HCT116 (cell line): ENCODE measurements around the gene HMSD. TPM values are rescaled to one million over a fixed set of nuclear protein-coding genes. Genes with fewer than 3 reads are reported as not detected.

ENCODE experiments used
- ATAC-seq: fragments of 200-7000 bp; cut with Tn5 transposase; 2 replicates; pipeline ENCODE4 v1.9.1; 2020; ENCODE audit warnings: mild to moderate bottlenecking, moderate library complexity
- Bru-seq: library from RNA; stranded (reverse); fragments of 400-500 nt; gene quantifications from one replicate; lab custom pipeline; 2021; lab: Mats Ljungman, UMichigan
- BruChase-seq, 2 experiments: library from RNA; stranded (reverse); fragments of 400-500 nt; gene quantifications; one replicate each; lab custom pipeline; 2021; lab: Mats Ljungman, UMichigan
- BruUV-seq: library from RNA; stranded (reverse); fragments of 400-500 nt; replicated peaks from 2 replicates; lab custom pipeline; 2021; lab: Mats Ljungman, UMichigan
- CTCF ChIA-PET: fragments of 300-600 bp; sonication (Branson Sonifier 250); formaldehyde crosslinking; loops from one replicate; lab custom pipeline; 2021; ENCODE audit warnings: antibody characterized with exemption; lab: Charles Lee
- POLR2A ChIA-PET: fragments of 300-600, 350-600 bp; sonication (Branson Sonifier 250); formaldehyde crosslinking; loops from one replicate; lab custom pipeline; 2021; ENCODE audit warnings: antibody characterized with exemption; lab: Charles Lee
- RAD21 ChIA-PET, 2 experiments: fragments of 300-600 bp; sonication (Branson Sonifier 250); formaldehyde crosslinking; loops; one replicate each; lab custom pipeline; 2023; ENCODE audit warnings: low total read pairs in 2 of 2; ENCODE audit not compliant: uncharacterized antibody in 2 of 2, unreplicated experiment in 2 of 2, low non-redundant PET in 1 of 2; lab: Charles Lee
- DNase-seq: peaks from one replicate; pipeline ENCODE4 v3.0.0-alpha.2; 2010; ENCODE audit warnings: low read depth, low spot score
- H2AFZ ChIP-seq: fragments of 200-600 bp; shearing (Covaris generic), sonication (generic); 2 replicates; pipeline ENCODE4 v1.6.1; 2017; ENCODE audit warnings: low read depth, mixed run types, mixed read lengths, antibody characterized with exemption, low read length; ENCODE audit not compliant: poor library complexity, severe bottlenecking
- H3K27ac ChIP-seq: 2 replicates; pipeline ENCODE4 v1.5.1; 2012; ENCODE audit warnings: low read depth, low read length
- H3K27me3 ChIP-seq: fragments of 200-600 bp; sonication (generic); 2 replicates; pipeline ENCODE4 v1.6.1; 2016; ENCODE audit warnings: mixed run types, low read length, mixed read lengths; ENCODE audit not compliant: insufficient read depth
- H3K36me3 ChIP-seq, 2 experiments: fragments of 200-500 bp in 1 of 2; fragments of 200-600 bp in 1 of 2; sonication (Bioruptor generic) in 1 of 2; sonication (generic) in 1 of 2; 2 replicates each; pipeline versions ENCODE4 v1.5.1 to v1.6.1; 2014 to 2016; ENCODE audit warnings: low read length in 2 of 2, inconsistent platforms in 1 of 2, mixed read lengths in 1 of 2, mixed run types in 1 of 2; ENCODE audit not compliant: insufficient read depth in 2 of 2, control insufficient read depth in 1 of 2
- H3K4me1 ChIP-seq, 2 experiments: fragments of 200-600 bp in 1 of 2; sonication (generic) in 1 of 2; 2 replicates each; pipeline versions ENCODE4 v1.5.1 to v1.6.1; 2012 to 2017; ENCODE audit warnings: low read length in 2 of 2, inconsistent platforms in 1 of 2, mild to moderate bottlenecking in 1 of 2, mixed read lengths in 1 of 2, mixed run types in 1 of 2, moderate library complexity in 1 of 2; ENCODE audit not compliant: insufficient read depth in 2 of 2, control insufficient read depth in 1 of 2
- H3K4me2 ChIP-seq: fragments of 200-600 bp; sonication (generic); 2 replicates; pipeline ENCODE4 v1.6.1; 2017; ENCODE audit warnings: mixed run types, low read length, mixed read lengths
- H3K4me3 ChIP-seq, 2 experiments: fragments of 200-600 bp in 1 of 2; sonication (generic) in 1 of 2; replicated peaks in 1 of 2; 2 replicates each; pipeline ENCODE4 v1.5.1; 2011 to 2016; ENCODE audit warnings: low read length in 2 of 2, control low read depth in 1 of 2, low read depth in 1 of 2, mild to moderate bottlenecking in 1 of 2, mixed read lengths in 1 of 2, mixed run types in 1 of 2
- H3K79me2 ChIP-seq: fragments of 200-600 bp; sonication (generic); 2 replicates; pipeline ENCODE4 v1.6.1; 2017; ENCODE audit warnings: mild to moderate bottlenecking, mixed run types, low read length, moderate library complexity, mixed read lengths; ENCODE audit not compliant: insufficient read depth
- H3K9ac ChIP-seq: fragments of 200-600 bp; sonication (generic); 2 replicates; pipeline ENCODE4 v1.6.1; 2016; ENCODE audit warnings: low read length, mixed read lengths
- H3K9me2 ChIP-seq: fragments of 200-600 bp; sonication (generic), shearing (Covaris generic); 2 replicates; pipeline ENCODE4 v1.6.1; 2017; ENCODE audit warnings: mixed run types, mild to moderate bottlenecking, moderate library complexity; ENCODE audit not compliant: insufficient read depth
- H3K9me3 ChIP-seq, 2 experiments: fragments of 200-500 bp in 1 of 2; fragments of 200-600 bp in 1 of 2; sonication (Bioruptor generic) in 1 of 2; sonication (generic) in 1 of 2; 2 replicates each; pipeline ENCODE4 v1.6.1; 2014 to 2017; ENCODE audit warnings: low read length in 2 of 2, mixed read lengths in 2 of 2, inconsistent platforms in 1 of 2, low read depth in 1 of 2, mild to moderate bottlenecking in 1 of 2, mixed run types in 1 of 2, moderate library complexity in 1 of 2; ENCODE audit not compliant: control insufficient read depth in 1 of 2, insufficient read depth in 1 of 2
- H4K20me1 ChIP-seq: fragments of 200-600 bp; sonication (generic), shearing (Covaris generic); 2 replicates; pipeline ENCODE4 v1.6.1; 2017; ENCODE audit warnings: mixed run types, mild to moderate bottlenecking, moderate library complexity; ENCODE audit not compliant: insufficient read depth
- CBX3 ChIP-seq: IDR thresholded peaks from 2 replicates; pipeline ENCODE4 v1.6.1; 2012; ENCODE audit warnings: low read depth
- CEBPB ChIP-seq: IDR thresholded peaks from 2 replicates; pipeline ENCODE4 v1.6.1; 2012; ENCODE audit warnings: low read depth
- CTCF ChIP-seq, 3 experiments: fragments of 200-600 bp in 1 of 3; sonication (generic) in 1 of 3; IDR thresholded peaks in 2 of 3; conservative IDR thresholded peaks in 1 of 3; 2 replicates each; pipeline ENCODE4 v1.5.1; 2012 to 2017; ENCODE audit warnings: low read depth in 2 of 3, low read length in 2 of 3, antibody characterized with exemption in 1 of 3, borderline replicate concordance in 1 of 3, control low read depth in 1 of 3, mild to moderate bottlenecking in 1 of 3, mixed read lengths in 1 of 3, mixed run types in 1 of 3, moderate library complexity in 1 of 3; ENCODE audit not compliant: insufficient read depth in 1 of 3
- ELF1 ChIP-seq: IDR thresholded peaks from 2 replicates; pipeline ENCODE4 v1.6.1; 2012; ENCODE audit warnings: low read depth, borderline replicate concordance
- EZH2phosphoT487 ChIP-seq: fragments of 200-600 bp; IDR thresholded peaks from 2 replicates; pipeline ENCODE4 v1.6.1; 2018; ENCODE audit warnings: antibody characterized with exemption, borderline replicate concordance
- FOSL1 ChIP-seq: IDR thresholded peaks from 2 replicates; pipeline ENCODE4 v1.6.1; 2012; ENCODE audit warnings: low read depth
- POLR2A ChIP-seq: IDR thresholded peaks from 2 replicates; pipeline ENCODE4 v1.7.0; 2011; ENCODE audit warnings: borderline replicate concordance; ENCODE audit not compliant: insufficient read depth, insufficient read length; ENCODE audit errors: extremely low read depth
- POLR2AphosphoS5 ChIP-seq: IDR thresholded peaks from 2 replicates; pipeline ENCODE4 v1.6.1; 2011; ENCODE audit warnings: mild to moderate bottlenecking, low read depth, low read length, moderate library complexity
- RAD21 ChIP-seq: IDR thresholded peaks from 2 replicates; pipeline ENCODE4 v1.6.1; 2012; ENCODE audit warnings: low read depth, mild to moderate bottlenecking
- SIN3A ChIP-seq: IDR thresholded peaks from 2 replicates; pipeline ENCODE4 v1.6.1; 2012; ENCODE audit warnings: low read depth
- TCF7L2 ChIP-seq: IDR thresholded peaks from 2 replicates; pipeline ENCODE4 v1.7.0; 2011; ENCODE audit warnings: borderline replicate concordance, inconsistent platforms; ENCODE audit not compliant: insufficient read depth, insufficient read length; ENCODE audit errors: extremely low read depth
- YY1 ChIP-seq: IDR thresholded peaks from 2 replicates; pipeline ENCODE4 v1.6.1; 2011; ENCODE audit warnings: low read length, low read depth, moderate library complexity, mild to moderate bottlenecking; ENCODE audit not compliant: insufficient replicate concordance; ENCODE audit errors: extremely low read depth
- ZBTB33 ChIP-seq: IDR thresholded peaks from 2 replicates; pipeline ENCODE4 v1.6.1; 2011; ENCODE audit warnings: mild to moderate bottlenecking, low read length, moderate library complexity; ENCODE audit not compliant: insufficient replicate concordance; ENCODE audit errors: extremely low read depth
- ZFX ChIP-seq: fragments of 450-650 bp; IDR thresholded peaks from 2 replicates; pipeline ENCODE4 v1.6.1; 2017
- intact Hi-C: fragments of 100-400 bp; cut with micrococcal nuclease; formaldehyde crosslinking; loops from 2 replicates; pipeline ENCODE4 v1.10.0; 2022
- long read RNA-seq: library from polyadenylated mRNA; unstranded; transcript quantifications from one replicate; pipeline ENCODE4 v2.0.0, GENCODE V29; 2021; ENCODE audit not compliant: unreplicated experiment
- polyA plus RNA-seq: library from polyadenylated mRNA; unstranded; fragments of >200 nt; gene quantifications from 2 replicates; pipeline ENCODE4 v1.2.1, GENCODE V29; 2012; ENCODE audit warnings: missing spikeins
- total RNA-seq: library from RNA; stranded (reverse); gene quantifications from one replicate; pipeline ENCODE4 v1.2.1, GENCODE V29; 2021; ENCODE audit not compliant: unreplicated experiment

HMSD gene
- total RNA-seq, result 5.3 TPM
- 0.71 and 1.1 TPM in 2 replicates for polyA plus RNA-seq
- Bru-seq, nascent RNA, result percentile 42 among the genes with signal in this experiment
- BruChase-seq, experiment 1, labeled RNA remaining after a 6-hour chase, result percentile 30 among the genes with signal in this experiment
- BruChase-seq, experiment 2, labeled RNA remaining after a 2-hour chase, result percentile 32 among the genes with signal in this experiment
- long read RNA-seq, partial matches to known transcripts, result 4 of 6 reads
- long read RNA-seq, other reads (novel, unspliced or antisense), result 1 of 6 reads

- no peaks in the 10 kb centered on the region for H3K9me2 ChIP-seq
- H3K9ac ChIP-seq, result peak within 1 kb of the TSS; percentile 34; the same call in 1 of the 2 replicates
- intact Hi-C loops, result no loop called here
- POLR2A ChIA-PET, result no interaction called here
- peak within 1 kb of the TSS; percentile 42 to 54 for H3K4me3 ChIP-seq
- peak; percentile 10 to 60 (median 46); a peak in 4 of 6 replicates for TF ChIP-seq CTCF (IDR thresholded peaks at IDR 0.05 in 2 of 3, conservative IDR thresholded peaks at IDR 0.05 in 1 of 3; ENCODE audit: borderline replicate concordance in 1 of 3, insufficient read depth in 1 of 3, low read depth in 2 of 3, low read length in 2 of 3)
- peak; percentile 47; the same call in 1 of the 2 replicates for TF ChIP-seq CBX3
- no peak for TF ChIP-seq EZH2phosphoT487
- no peak for TF ChIP-seq FOSL1
- TF ChIP-seq POLR2A, result peak; percentile 28
- TF ChIP-seq ZBTB33, result no peak
- TF ChIP-seq POLR2AphosphoS5, result 0 out of 2 replicates have a peak, but pooled peaks have one; percentile 20
- TF ChIP-seq YY1, result no peak
- TF ChIP-seq RAD21, result peak; percentile 19; the same call in 1 of the 2 replicates
- no peak for TF ChIP-seq TCF7L2
- no peak for TF ChIP-seq CEBPB
- no peak for TF ChIP-seq ZFX
- TF ChIP-seq SIN3A, result no peak
- no peak; the same call in 1 of the 2 replicates for TF ChIP-seq ELF1
- H3K4me1 ChIP-seq, result peaks cover 0 to 15% of the 10 kb centered on the region in 2 experiments; a peak in 2 of 4 replicates
- H3K27ac ChIP-seq, result no peak within 1 kb of the TSS; the same call in 1 of the 2 replicates
- RAD21 ChIA-PET, result no interaction called here
- CTCF ChIA-PET, result interaction anchor here (1.2 kb wide), 2 partner anchors 14 kb away, joined by 3 to 6 read pairs; no protein-coding TSS in a partner anchor
- H4K20me1 ChIP-seq, result no peaks in the 10 kb centered on the region
- DNase-seq (peak; percentile 43), ATAC-seq (peak; percentile 100)
- H3K36me3 ChIP-seq, result no peaks in the 10 kb centered on the region
- no peaks in the 10 kb centered on the region for H3K79me2 ChIP-seq
- H3K4me2 ChIP-seq, result peak within 1 kb of the TSS; percentile 88
- H3K27me3 ChIP-seq, result no peaks in the 10 kb centered on the region
- BruUV-seq, result no TSS peak
- peak within 1 kb of the TSS; percentile 92 for H2AFZ ChIP-seq
- H3K9me3 ChIP-seq, result no peaks in the 10 kb centered on the region
Observed at GRCh38 chr18:63949068-63949737, at the start of gene HMSD. HMSD (plus strand) TSS chr18:63949301; CDS start chr18:63953456, 4,155 bp downstream.
